Natural killer cell (primary cell): ENCODE measurements around the gene SCYL1. TPM values are rescaled to one million over a fixed set of nuclear protein-coding genes. Genes with fewer than 3 reads are reported as not detected.

ENCODE experiments used
- ATAC-seq, 3 donors: fragments of 150-1000 bp in 2 of 3; fragments of 200-7000 bp in 1 of 3; cut with Tn5 transposase; 1 replicate in 1 of 3; 2 replicates in 2 of 3; pipeline ENCODE4 v1.10.0; 2021; ENCODE audit warnings: mild to moderate bottlenecking in 2 of 3, moderate library complexity in 2 of 3
- DNase-seq, 2 donors: peaks; one replicate each; pipeline versions ENCODE4 v3.0.0 to v3.0.0-alpha.2; 2013 to 2021; ENCODE audit warnings: mixed read lengths in 1 of 2
- H3K27ac ChIP-seq: one replicate; pipeline ENCODE4 v1.5.1; 2013; ENCODE audit warnings: mild to moderate bottlenecking, low read length
- H3K27me3 ChIP-seq: one replicate; pipeline ENCODE4 v1.6.1; 2013; ENCODE audit warnings: low read length; ENCODE audit not compliant: control insufficient read depth, insufficient read depth
- H3K36me3 ChIP-seq: one replicate; pipeline ENCODE4 v1.6.1; 2013; ENCODE audit warnings: low read length; ENCODE audit not compliant: control insufficient read depth, insufficient read depth
- H3K4me1 ChIP-seq: one replicate; pipeline ENCODE4 v1.6.1; 2013; ENCODE audit warnings: low read length; ENCODE audit not compliant: control insufficient read depth, insufficient read depth
- H3K4me3 ChIP-seq: one replicate; pipeline ENCODE4 v1.5.1; 2013; ENCODE audit warnings: low read length
- H3K9me3 ChIP-seq: one replicate; pipeline ENCODE4 v1.6.1; 2013; ENCODE audit warnings: low read length; ENCODE audit not compliant: control insufficient read depth, insufficient read depth
- H3K27ac Mint-ChIP-seq, 2 donors: one replicate each; pipeline ENCODE4 v1.8.0; 2022; ENCODE audit warnings: mild to moderate bottlenecking in 2 of 2, mixed read lengths in 2 of 2, moderate library complexity in 1 of 2
- H3K27me3 Mint-ChIP-seq, 2 donors: one replicate each; pipeline ENCODE4 v1.8.0; 2022; ENCODE audit warnings: low read depth in 2 of 2, mixed read lengths in 2 of 2
- H3K36me3 Mint-ChIP-seq: one replicate; pipeline ENCODE4 v1.8.0; 2022; ENCODE audit warnings: mixed read lengths
- H3K4me1 Mint-ChIP-seq, 2 donors: one replicate each; pipeline ENCODE4 v1.8.0; 2022; ENCODE audit warnings: mixed read lengths in 2 of 2
- H3K4me3 Mint-ChIP-seq: one replicate; pipeline ENCODE4 v1.8.0; 2022; ENCODE audit warnings: mild to moderate bottlenecking, moderate library complexity, mixed read lengths
- H3K9me3 Mint-ChIP-seq, 2 donors: one replicate each; pipeline ENCODE4 v1.8.0; 2022; ENCODE audit warnings: mixed read lengths in 2 of 2
- CTCF ChIP-seq: fragments of 200-600 bp; IDR thresholded peaks from one replicate; pipeline ENCODE4 v1.8.0; 2022; ENCODE audit warnings: antibody characterized with exemption
- WGBS: methylation state at CpG from one replicate; pipeline ENCODE4 v1.1.7; 2013; ENCODE audit warnings: missing lambda C conversion rate; ENCODE audit not compliant: insufficient coverage; 5-methylcytosine and 5-hydroxymethylcytosine counted together
- intact Hi-C: fragments of 100-400 bp; cut with micrococcal nuclease; formaldehyde crosslinking; loops from one replicate; pipeline ENCODE4 v1.14.2; 2022
- total RNA-seq, 4 donors: library from RNA; stranded (reverse); fragments of 120-200 nt in 1 of 4; gene quantifications; one replicate each; pipeline versions ENCODE4 v1.2.3 to v1.2.4, GENCODE V29; 2013 to 2022

Gene SCYL1
- total RNA-seq, 3 donors from 2014 or later (not counting 1 experiment from before 2014, with no cell fraction given): 61.7 to 79.9 (median 71.3) TPM

DNA sequence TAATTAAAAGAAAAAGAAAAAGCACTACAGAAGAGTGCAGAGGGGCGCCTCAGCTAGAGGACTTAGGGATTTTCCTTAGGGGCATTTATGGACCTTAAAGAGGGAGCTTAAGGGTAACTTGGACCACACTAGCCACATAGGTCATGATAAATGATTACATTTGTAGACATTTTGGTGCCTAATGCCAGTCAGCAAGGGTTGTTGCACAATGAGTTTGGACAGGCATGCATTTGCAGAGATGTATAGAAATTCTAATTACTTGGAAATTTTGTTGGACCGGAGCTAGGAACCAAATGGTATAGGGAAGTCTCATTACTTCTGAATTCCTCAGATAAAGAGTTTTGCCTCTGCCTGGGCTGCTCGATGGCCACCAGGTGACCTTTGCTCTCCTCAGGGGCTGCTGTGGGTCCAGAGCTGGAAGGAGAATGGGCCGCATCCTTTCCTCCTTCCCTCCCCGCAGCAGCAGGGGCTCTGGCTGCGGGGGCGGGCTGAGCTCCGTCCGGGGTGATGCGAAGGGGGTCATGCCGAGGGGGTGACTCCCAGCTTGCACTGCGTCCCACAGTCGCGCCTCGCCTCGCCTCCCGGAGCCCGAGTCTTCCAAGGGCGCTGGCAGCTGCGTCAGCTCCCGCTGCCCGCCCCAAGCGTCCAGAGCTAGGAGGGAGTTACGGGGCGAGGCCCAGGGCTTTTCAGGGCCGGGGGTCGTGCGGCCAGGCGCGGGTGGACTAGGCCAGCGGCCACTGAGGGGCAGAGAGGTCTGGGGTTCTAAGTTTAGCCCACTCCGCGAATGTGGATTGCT is 46.3 kb upstream of the SCYL1 start:
- Histone ChIP-seq H3K27me3 (no peaks in the 10 kb centered on the region), H3K4me3 (no peak overlapping the region), H3K9me3 (no peaks in the 10 kb centered on the region), H3K4me1 (peaks cover 21% of the 10 kb centered on the region), H3K36me3 (no peaks in the 10 kb centered on the region), H3K27ac (peak overlapping the region; percentile 95)
- H3K36me3 Mint-ChIP-seq: no peaks in the 10 kb centered on the region
- H3K27ac Mint-ChIP-seq: peak overlapping the region; percentile 94 to 99
- intact Hi-C loops: no loop called here
- 97% methylated on average over 33 of the region's 33 CpGs for WGBS
- H3K27me3 Mint-ChIP-seq: no peaks in the 10 kb centered on the region
- H3K9me3 Mint-ChIP-seq: no peaks in the 10 kb centered on the region
- peaks cover 15 to 16% of the 10 kb centered on the region in 2 donors for H3K4me1 Mint-ChIP-seq
- H3K4me3 Mint-ChIP-seq: peak overlapping the region; percentile 98
- no peak for TF ChIP-seq CTCF
- ATAC-seq (no peak), DNase-seq (no peak)

DNA sequence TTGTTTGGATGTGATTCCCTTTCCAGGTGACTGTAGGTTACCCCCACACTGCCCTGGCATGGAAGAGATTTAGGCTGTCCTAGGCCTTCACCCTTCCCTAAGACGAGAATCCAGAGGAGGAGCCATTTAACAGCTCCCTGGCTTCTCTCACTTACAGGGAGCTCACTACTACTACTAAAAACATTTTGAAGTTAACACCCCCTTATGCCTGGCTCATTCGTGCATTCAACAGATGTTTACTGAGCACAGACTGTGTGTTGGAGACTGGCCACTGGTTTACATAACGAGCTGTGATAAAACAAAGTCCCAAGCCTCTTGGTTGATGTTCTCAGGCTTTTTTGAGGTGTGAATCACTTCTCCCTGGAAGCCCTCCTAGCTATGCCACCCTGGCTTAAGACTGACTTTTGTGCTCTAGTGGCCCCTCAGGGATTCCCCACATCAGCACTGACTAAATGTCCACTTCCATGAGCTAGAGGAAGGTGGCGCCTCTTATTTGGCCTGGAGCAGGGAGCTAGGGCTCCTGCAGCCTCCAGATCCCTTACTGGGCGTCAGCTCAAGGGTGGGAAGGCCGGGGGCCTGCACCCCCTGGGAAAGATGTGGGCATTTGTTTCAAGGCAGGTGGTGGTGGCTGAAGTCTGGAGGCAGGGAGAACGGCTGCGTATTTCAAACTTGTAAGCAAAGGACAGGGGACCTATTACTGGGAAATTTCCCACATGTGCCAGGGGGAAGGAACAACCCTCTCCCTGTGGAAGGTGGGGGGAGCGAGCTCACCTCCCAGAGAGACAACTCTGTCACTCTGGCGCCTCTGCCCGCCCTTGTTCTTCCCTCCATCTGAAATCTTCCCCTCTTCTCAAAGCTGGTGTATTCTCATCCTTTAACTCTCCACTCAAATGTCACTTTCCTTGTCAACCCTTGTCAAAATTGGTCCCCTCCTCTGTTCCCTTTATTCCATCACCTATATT is 45.4 kb upstream of the SCYL1 start:
- intact Hi-C loops: no loop called here
- peak overlapping the region; percentile 38 for H3K4me3 Mint-ChIP-seq
- H3K4me1 Mint-ChIP-seq: peaks cover 15 to 16% of the 10 kb centered on the region in 2 donors
- no peak overlapping the region for H3K27ac ChIP-seq
- 95% methylated on average over 11 of the region's 11 CpGs for WGBS
- H3K4me3 ChIP-seq: no peak overlapping the region
- H3K36me3 ChIP-seq: no peaks in the 10 kb centered on the region
- DNase-seq: no peak
- H3K9me3 Mint-ChIP-seq: no peaks in the 10 kb centered on the region
- ATAC-seq: no peak
- H3K27ac Mint-ChIP-seq: peak overlapping the region in 1 of 2 donors; percentile 31
- H3K27me3 ChIP-seq: no peaks in the 10 kb centered on the region
- H3K4me1 ChIP-seq: peaks cover 21% of the 10 kb centered on the region
- TF ChIP-seq CTCF: no peak
- no peaks in the 10 kb centered on the region for H3K27me3 Mint-ChIP-seq
- H3K36me3 Mint-ChIP-seq: no peaks in the 10 kb centered on the region
- no peaks in the 10 kb centered on the region for H3K9me3 ChIP-seq

- Histone ChIP-seq H3K27me3 (no peaks in the 10 kb centered on the region), H3K4me3 (no peak overlapping the region), H3K4me1 (peaks cover 12% of the 10 kb centered on the region), H3K9me3 (no peaks in the 10 kb centered on the region), H3K36me3 (no peaks in the 10 kb centered on the region), H3K27ac (no peak overlapping the region)
- Mint-ChIP-seq H3K27me3 (no peaks in the 10 kb centered on the region), H3K4me3 (no peak overlapping the region), H3K9me3 (no peaks in the 10 kb centered on the region), H3K4me1 (peaks cover 5 to 7% of the 10 kb centered on the region in 2 donors), H3K27ac (no peak overlapping the region), H3K36me3 (no peaks in the 10 kb centered on the region)
- ATAC-seq: no peak
- intact Hi-C loops: no loop called here
- WGBS: 100% methylated on average over 2 of the region's 2 CpGs
- DNase-seq: no peak
- no peak for TF ChIP-seq CTCF
Measured at GRCh38 chr11:65482306-65482850, 42.5 kb upstream of the SCYL1 start.
